Activated CD8-positive, alpha-beta memory T cell treated with anti-CD3 and anti-CD28 coated beads, Interleukin-2, amount 10 ng/mL, durations not matched to agents 7 days and 5 days (primary cell): ENCODE data around the gene MIEN1. TPM values are rescaled to one million over a fixed set of nuclear protein-coding genes. Genes with fewer than 3 reads are reported as not detected.
"Not testable (repeated sequence)": the region's sequence is repeated elsewhere in the genome, so short reads cannot be mapped to it uniquely, and the experiment has no call there.

Experiments
- ATAC-seq: fragments of 150-1000 bp; cut with Tn5 transposase; one replicate; pipeline ENCODE4 v1.10.0; 2021; ENCODE audit warnings: moderate library complexity
- CTCF ChIA-PET: fragments of 350-600 bp; sonication (Branson Sonifier 250); formaldehyde crosslinking; loops from one replicate; lab custom pipeline; 2021; ENCODE audit warnings: antibody characterized with exemption; lab: Charles Lee
- DNase-seq: peaks from one replicate; pipeline ENCODE4 v3.0.0-alpha.2; 2020
- H3K27ac Mint-ChIP-seq: one replicate; pipeline ENCODE4 v1.8.0; 2021; ENCODE audit warnings: mild to moderate bottlenecking, mixed read lengths
- H3K27me3 Mint-ChIP-seq: one replicate; pipeline ENCODE4 v1.8.0; 2021; ENCODE audit warnings: mixed read lengths
- H3K36me3 Mint-ChIP-seq: one replicate; pipeline ENCODE4 v1.8.0; 2021; ENCODE audit warnings: mild to moderate bottlenecking, mixed read lengths
- H3K4me1 Mint-ChIP-seq: one replicate; pipeline ENCODE4 v1.8.0; 2021; ENCODE audit warnings: mixed read lengths
- H3K4me3 Mint-ChIP-seq: one replicate; pipeline ENCODE4 v1.8.0; 2021; ENCODE audit warnings: mild to moderate bottlenecking, moderate library complexity, mixed read lengths
- H3K9me3 Mint-ChIP-seq: one replicate; pipeline ENCODE4 v1.8.0; 2022; ENCODE audit warnings: low read depth, mixed read lengths
- total RNA-seq, 2 experiments: library from RNA; stranded (reverse); gene quantifications; one replicate each; pipeline ENCODE4 v1.2.3, GENCODE V29; 2021

Gene MIEN1
- total RNA-seq, 2 experiments from 2014 or later = 45.9 to 46.8 TPM

DNA sequence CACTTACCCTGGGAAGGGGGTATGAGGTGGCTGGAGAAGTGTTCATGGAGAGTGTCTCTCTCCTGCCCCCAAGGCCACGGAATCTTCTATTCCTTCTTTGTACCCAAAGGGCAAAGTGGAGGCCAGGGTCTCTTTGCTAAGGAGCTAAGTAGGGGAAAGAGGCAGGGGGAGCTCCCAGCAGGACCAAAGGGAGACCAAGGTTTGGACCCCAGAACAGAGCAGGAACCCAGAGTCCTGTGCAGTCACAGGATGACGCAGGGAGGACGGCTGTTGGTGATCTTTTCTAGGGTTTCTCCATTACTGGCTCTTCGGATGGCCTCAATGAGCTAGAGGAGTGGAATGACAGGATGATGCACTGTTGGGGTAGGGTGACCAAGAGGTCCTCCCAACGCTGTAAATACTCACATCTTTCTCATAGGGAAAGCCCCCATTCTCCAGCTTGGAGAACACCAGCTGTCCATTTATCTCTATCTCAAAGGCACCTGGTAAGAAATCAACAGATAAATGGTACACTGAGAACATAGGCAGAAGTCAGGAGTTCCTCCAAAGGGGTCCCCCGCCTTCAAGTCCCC lies 966 bp downstream of the MIEN1 start:
- H3K9me3 Mint-ChIP-seq = no peaks in the 10 kb centered on the region
- ATAC-seq = no peak
- DNase-seq = no peak
- CTCF ChIA-PET = interaction anchor here (0.7 to 5.6 kb wide), 35 partner anchors 9 to 258 kb away, joined by 3 to 71 read pairs (median 6); partner anchors contain the start of genes ERBB2, IKZF3, PGAP3 and PNMT
- H3K27me3 Mint-ChIP-seq = no peaks in the 10 kb centered on the region
- peak overlapping the region; percentile 88 for H3K4me3 Mint-ChIP-seq
- peaks cover 19% of the 10 kb centered on the region for H3K4me1 Mint-ChIP-seq
- peak overlapping the region; percentile 83 for H3K27ac Mint-ChIP-seq
- peaks cover 4% of the 10 kb centered on the region for H3K36me3 Mint-ChIP-seq

DNA sequence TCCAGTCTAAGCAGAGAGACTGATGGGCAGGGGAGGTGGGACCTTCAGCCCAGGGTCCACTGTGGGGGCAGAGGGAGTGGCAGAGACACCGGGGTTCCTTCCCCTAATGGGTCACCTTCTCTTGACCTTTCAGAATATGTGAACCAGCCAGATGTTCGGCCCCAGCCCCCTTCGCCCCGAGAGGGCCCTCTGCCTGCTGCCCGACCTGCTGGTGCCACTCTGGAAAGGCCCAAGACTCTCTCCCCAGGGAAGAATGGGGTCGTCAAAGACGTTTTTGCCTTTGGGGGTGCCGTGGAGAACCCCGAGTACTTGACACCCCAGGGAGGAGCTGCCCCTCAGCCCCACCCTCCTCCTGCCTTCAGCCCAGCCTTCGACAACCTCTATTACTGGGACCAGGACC lies 2.8 kb downstream of the MIEN1 start:
- no peaks in the 10 kb centered on the region for H3K9me3 Mint-ChIP-seq
- no peak overlapping the region for H3K27ac Mint-ChIP-seq
- H3K4me1 Mint-ChIP-seq = peaks cover 19% of the 10 kb centered on the region
- ATAC-seq (no peak), DNase-seq (no peak)
- CTCF ChIA-PET = interaction anchor here (4.0 kb wide), 1 partner anchor 25 kb away, joined by 19 read pairs; no protein-coding TSS in a partner anchor
- no peaks in the 10 kb centered on the region for H3K27me3 Mint-ChIP-seq
- H3K36me3 Mint-ChIP-seq = peaks cover 4% of the 10 kb centered on the region
- H3K4me3 Mint-ChIP-seq = no peak overlapping the region

DNA sequence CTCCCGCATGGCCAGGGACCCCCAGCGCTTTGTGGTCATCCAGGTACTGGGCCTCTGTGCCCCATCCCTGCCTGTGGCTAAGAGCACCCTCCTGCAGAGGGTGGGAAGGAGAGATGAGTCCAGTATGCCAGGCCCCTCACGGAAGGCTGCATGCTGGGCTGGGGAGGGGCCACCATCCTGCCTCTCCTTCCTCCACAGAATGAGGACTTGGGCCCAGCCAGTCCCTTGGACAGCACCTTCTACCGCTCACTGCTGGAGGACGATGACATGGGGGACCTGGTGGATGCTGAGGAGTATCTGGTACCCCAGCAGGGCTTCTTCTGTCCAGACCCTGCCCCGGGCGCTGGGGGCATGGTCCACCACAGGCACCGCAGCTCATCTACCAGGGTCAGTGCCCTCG lies 3.7 kb downstream of the MIEN1 start:
- Mint-ChIP-seq H3K9me3 (no peaks in the 10 kb centered on the region), H3K27ac (no peak overlapping the region), H3K4me3 (no peak overlapping the region), H3K27me3 (no peaks in the 10 kb centered on the region), H3K4me1 (peaks cover 19% of the 10 kb centered on the region), H3K36me3 (peaks cover 4% of the 10 kb centered on the region)
- no peak for ATAC-seq
- CTCF ChIA-PET = interaction anchor here (1.8 kb wide), 1 partner anchor 103 kb away, joined by 5 read pairs; no protein-coding TSS in a partner anchor
- DNase-seq = no peak

DNA sequence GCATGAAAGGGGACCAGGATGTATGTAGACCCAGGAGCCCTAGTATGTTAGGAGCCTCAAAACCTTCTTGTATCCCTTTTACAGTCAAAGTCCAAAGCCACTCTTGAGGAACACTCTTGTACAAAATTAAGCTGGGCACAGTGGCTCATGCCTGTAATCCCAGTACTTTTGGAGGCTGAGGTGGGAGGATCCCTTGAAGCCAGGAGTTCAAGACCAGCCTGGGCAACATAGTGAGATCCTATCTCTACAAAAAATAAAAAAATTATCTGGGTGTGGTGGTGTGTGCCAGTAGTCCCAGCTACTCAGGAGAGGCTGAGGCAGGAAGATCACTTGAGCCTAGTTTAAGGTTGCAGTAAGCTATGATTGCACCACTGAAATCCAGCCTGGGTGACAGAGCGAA lies 4.4 kb downstream of the MIEN1 start:
- H3K4me3 Mint-ChIP-seq, ATAC-seq, H3K27me3 Mint-ChIP-seq, H3K27ac Mint-ChIP-seq, H3K36me3 Mint-ChIP-seq, H3K9me3 Mint-ChIP-seq, DNase-seq: not testable (repeated sequence)
- CTCF ChIA-PET = interaction anchor here (1.8 to 2.2 kb wide), 2 partner anchors 102 to 104 kb away, joined by 5 read pairs; no protein-coding TSS in a partner anchor
- peaks cover 16% of the 10 kb centered on the region for H3K4me1 Mint-ChIP-seq

DNA sequence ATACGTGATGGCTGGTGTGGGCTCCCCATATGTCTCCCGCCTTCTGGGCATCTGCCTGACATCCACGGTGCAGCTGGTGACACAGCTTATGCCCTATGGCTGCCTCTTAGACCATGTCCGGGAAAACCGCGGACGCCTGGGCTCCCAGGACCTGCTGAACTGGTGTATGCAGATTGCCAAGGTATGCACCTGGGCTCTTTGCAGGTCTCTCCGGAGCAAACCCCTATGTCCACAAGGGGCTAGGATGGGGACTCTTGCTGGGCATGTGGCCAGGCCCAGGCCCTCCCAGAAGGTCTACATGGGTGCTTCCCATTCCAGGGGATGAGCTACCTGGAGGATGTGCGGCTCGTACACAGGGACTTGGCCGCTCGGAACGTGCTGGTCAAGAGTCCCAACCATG lies 5.6 kb downstream of the MIEN1 start:
- H3K36me3 Mint-ChIP-seq = peaks cover 4% of the 10 kb centered on the region
- H3K4me1 Mint-ChIP-seq = peaks cover 12% of the 10 kb centered on the region
- no peak overlapping the region for H3K27ac Mint-ChIP-seq
- CTCF ChIA-PET = interaction anchor here (1.8 to 2.2 kb wide), 2 partner anchors 101 to 103 kb away, joined by 5 read pairs; no protein-coding TSS in a partner anchor
- no peak overlapping the region for H3K4me3 Mint-ChIP-seq
- ATAC-seq (no peak), DNase-seq (no peak)
- no peaks in the 10 kb centered on the region for H3K27me3 Mint-ChIP-seq
- no peaks in the 10 kb centered on the region for H3K9me3 Mint-ChIP-seq

DNA sequence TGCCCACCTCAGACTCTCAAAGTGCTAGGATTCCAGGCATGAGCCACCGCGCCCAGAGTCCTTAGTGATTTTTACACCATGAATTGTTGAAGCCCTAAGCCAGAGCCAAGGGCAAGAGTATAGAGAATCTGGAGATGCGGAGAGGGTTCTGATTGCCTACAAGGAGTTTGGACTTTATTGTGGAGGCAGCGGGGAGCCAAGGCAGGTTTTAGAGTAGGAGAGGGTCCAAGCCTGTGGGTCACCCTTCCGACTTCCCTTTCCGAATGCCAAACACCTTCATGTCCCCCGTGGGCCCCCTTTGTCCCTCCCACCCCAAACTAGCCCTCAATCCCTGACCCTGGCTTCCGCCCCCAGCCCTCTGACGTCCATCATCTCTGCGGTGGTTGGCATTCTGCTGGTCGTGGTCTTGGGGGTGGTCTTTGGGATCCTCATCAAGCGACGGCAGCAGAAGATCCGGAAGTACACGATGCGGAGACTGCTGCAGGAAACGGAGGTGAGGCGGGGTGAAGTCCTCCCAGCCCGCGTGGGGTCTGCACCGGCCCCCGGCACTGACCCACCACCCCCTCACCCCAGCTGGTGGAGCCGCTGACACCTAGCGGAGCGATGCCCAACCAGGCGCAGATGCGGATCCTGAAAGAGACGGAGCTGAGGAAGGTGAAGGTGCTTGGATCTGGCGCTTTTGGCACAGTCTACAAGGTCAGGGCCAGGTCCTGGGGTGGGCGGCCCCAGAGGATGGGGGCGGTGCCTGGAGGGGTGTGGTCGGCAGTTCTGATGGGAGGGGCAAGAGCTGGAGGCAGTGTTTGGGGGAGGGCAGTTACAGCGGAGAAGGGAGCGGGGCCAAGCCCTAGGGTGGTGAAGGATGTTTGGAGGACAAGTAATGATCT lies 7.1 kb downstream of the MIEN1 start:
- no peaks in the 10 kb centered on the region for H3K36me3 Mint-ChIP-seq
- no peaks in the 10 kb centered on the region for H3K4me1 Mint-ChIP-seq
- DNase-seq (no peak), ATAC-seq (peak; percentile 49)
- no peaks in the 10 kb centered on the region for H3K9me3 Mint-ChIP-seq
- no peaks in the 10 kb centered on the region for H3K27me3 Mint-ChIP-seq
- no peak overlapping the region for H3K4me3 Mint-ChIP-seq
- H3K27ac Mint-ChIP-seq = no peak overlapping the region
- CTCF ChIA-PET = interaction anchor here (2.2 kb wide), 1 partner anchor 101 kb away, joined by 5 read pairs; no protein-coding TSS in a partner anchor

DNA sequence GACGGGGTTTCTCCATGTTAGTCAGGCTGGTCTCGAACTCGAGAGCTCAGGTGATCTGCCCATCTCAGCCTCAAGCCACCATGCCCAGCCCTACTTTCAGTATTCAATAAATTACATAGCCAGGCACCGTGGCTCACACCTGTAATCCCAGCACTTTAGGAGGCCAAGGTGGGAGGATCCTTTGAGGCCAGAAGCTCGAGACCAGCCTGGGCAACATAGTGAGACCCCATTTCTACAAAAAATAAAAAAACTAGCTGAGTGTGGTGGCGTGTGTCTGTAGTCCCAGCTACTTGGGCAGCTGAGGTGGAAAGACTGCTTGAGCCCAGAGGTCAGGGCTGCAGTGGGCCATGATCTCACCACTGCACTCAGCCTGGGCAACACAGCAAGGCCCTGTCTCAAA lies 8.2 kb downstream of the MIEN1 start:
- Mint-ChIP-seq H3K36me3 (no peaks in the 10 kb centered on the region), H3K9me3 (no peaks in the 10 kb centered on the region), H3K4me1 (no peaks in the 10 kb centered on the region), H3K4me3 (no peak overlapping the region), H3K27me3 (no peaks in the 10 kb centered on the region), H3K27ac (no peak overlapping the region)
- ATAC-seq (no peak), DNase-seq (no peak)
- CTCF ChIA-PET = no interaction called here

DNA sequence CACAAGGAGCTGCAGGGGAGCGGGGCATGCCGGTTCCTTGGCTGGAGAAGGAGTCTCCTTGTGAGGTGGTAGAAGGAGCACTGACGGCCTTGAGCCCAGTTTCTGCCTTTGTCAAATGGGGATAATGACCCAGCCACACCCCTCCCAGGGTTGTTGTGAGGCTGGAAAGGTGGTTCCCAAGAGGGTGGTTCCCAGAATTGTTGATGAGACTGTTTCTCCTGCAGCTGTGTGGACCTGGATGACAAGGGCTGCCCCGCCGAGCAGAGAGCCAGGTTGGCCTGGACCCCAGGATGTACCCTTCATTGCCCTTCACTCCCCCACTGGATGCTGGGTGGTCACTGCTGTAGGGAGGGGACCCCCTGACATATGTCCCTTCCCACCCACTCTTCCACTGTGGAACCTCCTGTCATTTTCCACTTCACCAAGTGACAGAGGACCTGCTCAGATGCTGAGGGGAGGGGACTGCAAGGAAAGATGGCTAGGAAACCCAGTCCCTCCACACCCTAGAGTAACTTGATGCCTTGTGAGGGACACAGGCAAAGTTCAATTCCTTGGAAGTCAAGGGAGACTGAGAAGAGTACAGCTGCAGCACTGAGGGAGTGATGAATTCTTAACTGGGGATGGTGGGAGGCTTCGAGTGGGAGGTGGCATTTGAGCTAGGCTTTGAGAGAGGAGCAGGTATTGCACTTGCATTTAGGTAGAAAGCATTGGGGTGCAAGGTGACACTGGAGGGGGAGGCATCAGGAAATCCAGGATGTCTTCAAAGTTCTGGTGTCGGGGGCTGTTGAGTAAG lies 10.6 kb downstream of the MIEN1 start:
- Mint-ChIP-seq H3K27me3 (no peaks in the 10 kb centered on the region), H3K4me1 (no peaks in the 10 kb centered on the region), H3K27ac (no peak overlapping the region), H3K36me3 (no peaks in the 10 kb centered on the region), H3K9me3 (no peaks in the 10 kb centered on the region), H3K4me3 (no peak overlapping the region)
- no peak for DNase-seq
- CTCF ChIA-PET = interaction anchor here (1.5 kb wide), 1 partner anchor 10 kb away, joined by 6 read pairs; the partner anchor contains the start of gene MIEN1
- no peak for ATAC-seq

DNA sequence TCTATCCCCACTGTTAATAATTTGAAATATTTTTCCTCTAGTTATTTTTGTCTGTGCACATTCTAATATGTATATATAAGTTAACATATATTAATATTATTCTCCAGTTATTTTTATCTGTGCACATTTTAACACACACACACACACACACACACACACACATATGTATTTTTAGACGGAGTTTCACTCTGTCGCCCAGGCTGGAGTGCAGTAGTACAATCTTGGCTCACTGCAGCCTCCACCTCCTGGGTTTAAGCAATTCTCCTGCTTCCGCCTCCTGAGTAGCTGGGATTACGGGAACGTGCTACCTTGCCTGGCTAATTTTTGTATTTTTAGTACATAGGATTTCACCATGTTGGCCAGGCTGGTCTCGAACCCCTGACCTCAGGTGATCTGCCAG lies 12.7 kb downstream of the MIEN1 start:
- Mint-ChIP-seq H3K9me3 (no peaks in the 10 kb centered on the region), H3K4me1 (no peaks in the 10 kb centered on the region), H3K27me3 (no peaks in the 10 kb centered on the region), H3K27ac (no peak overlapping the region), H3K4me3 (no peak overlapping the region), H3K36me3 (no peaks in the 10 kb centered on the region)
- ATAC-seq (no peak), DNase-seq (no peak)
- CTCF ChIA-PET = no interaction called here

DNA sequence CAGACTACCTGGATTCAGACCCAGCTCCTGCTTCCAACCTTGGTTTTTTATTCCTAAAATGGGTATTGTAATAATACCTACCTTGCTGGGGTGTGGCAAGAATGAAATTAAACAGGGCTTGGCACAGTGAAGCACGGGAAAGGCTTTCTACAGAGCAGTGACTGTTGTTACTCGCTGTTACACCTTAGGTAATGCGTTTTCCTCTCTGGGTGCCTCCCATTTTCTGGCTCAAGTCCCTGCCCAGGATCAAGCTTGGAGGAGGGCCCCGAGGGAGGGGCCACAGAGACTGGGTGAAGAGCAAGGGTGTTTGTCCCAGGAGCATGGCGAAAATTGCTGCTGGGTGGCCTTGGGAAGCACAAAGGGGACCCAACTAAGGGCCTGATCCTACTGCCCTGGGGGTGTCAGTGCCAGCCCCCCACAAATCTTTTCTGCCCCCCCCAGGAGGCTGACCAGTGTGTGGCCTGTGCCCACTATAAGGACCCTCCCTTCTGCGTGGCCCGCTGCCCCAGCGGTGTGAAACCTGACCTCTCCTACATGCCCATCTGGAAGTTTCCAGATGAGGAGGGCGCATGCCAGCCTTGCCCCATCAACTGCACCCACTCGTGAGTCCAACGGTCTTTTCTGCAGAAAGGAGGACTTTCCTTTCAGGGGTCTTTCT lies 13.3 kb downstream of the MIEN1 start:
- H3K27ac Mint-ChIP-seq = no peak overlapping the region
- no peak overlapping the region for H3K4me3 Mint-ChIP-seq
- H3K4me1 Mint-ChIP-seq = no peaks in the 10 kb centered on the region
- ATAC-seq (no peak), DNase-seq (no peak)
- CTCF ChIA-PET = interaction anchor here (1.2 to 2.3 kb wide), 3 partner anchors 14 to 94 kb away, joined by 3 to 6 read pairs (median 3); no protein-coding TSS in a partner anchor
- H3K36me3 Mint-ChIP-seq = no peaks in the 10 kb centered on the region
- no peaks in the 10 kb centered on the region for H3K27me3 Mint-ChIP-seq
- H3K9me3 Mint-ChIP-seq = no peaks in the 10 kb centered on the region

DNA sequence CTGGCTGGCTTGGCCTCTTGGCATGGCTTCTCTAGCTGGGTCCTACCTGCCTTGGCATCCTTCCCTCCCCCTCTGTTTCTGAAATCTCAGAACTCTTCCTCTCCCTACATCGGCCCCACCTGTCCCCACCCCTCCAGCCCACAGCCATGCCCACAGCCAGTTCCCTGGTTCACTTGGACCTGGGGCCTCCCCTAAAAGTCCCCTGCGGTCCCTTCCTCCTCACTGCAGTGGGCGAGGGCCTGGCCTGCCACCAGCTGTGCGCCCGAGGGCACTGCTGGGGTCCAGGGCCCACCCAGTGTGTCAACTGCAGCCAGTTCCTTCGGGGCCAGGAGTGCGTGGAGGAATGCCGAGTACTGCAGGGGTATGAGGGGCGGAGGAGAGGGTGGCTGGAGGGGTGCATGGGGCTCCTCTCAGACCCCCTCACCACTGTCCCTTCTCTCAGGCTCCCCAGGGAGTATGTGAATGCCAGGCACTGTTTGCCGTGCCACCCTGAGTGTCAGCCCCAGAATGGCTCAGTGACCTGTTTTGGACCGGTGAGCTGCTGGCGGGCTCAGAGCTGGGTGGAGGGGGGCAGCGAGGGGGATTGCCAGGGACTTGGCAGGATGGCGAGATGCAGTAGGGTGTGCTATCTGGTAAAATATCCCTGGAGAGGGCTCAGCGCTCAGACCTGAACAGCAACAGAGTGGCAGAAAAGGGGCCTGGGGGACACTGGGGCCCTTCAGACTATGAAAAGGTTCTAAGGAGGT lies 14.1 kb downstream of the MIEN1 start:
- H3K9me3 Mint-ChIP-seq = no peaks in the 10 kb centered on the region
- DNase-seq (no peak), ATAC-seq (no peak)
- H3K4me1 Mint-ChIP-seq = no peaks in the 10 kb centered on the region
- H3K36me3 Mint-ChIP-seq = no peaks in the 10 kb centered on the region
- H3K4me3 Mint-ChIP-seq = no peak overlapping the region
- CTCF ChIA-PET = interaction anchor here (0.8 to 2.3 kb wide), 4 partner anchors 15 to 95 kb away, joined by 3 to 6 read pairs (median 3); no protein-coding TSS in a partner anchor
- no peaks in the 10 kb centered on the region for H3K27me3 Mint-ChIP-seq
- no peak overlapping the region for H3K27ac Mint-ChIP-seq
